Tibial nerve (tissue), 4 donors: Measurements from ENCODE around the gene ARF1.

Experiments
- EP300 ChIP-seq, 2 donors: sonication (generic); formaldehyde crosslinking; IDR thresholded peaks; one replicate each; pipeline ENCODE4 v1.6.1; 2017; ENCODE audit warnings: antibody characterized with exemption in 2 of 2, mild to moderate bottlenecking in 1 of 2
- POLR2A ChIP-seq, 2 donors: fragments of 450-650 bp; IDR thresholded peaks; one replicate each; pipeline ENCODE4 v1.6.1; 2017; ENCODE audit warnings: antibody characterized with exemption in 2 of 2, mild to moderate bottlenecking in 2 of 2, moderate library complexity in 2 of 2
- TF ChIP-seq, protein P1 (sequence below), 5 experiments: fragments of 200-600 bp in 3 of 5; fragments of 450-650 bp in 2 of 5; sonication (generic) in 3 of 5; IDR thresholded peaks; one replicate each; pipeline ENCODE4 v1.5.1; 2016 to 2019; ENCODE audit warnings: antibody characterized with exemption in 5 of 5, mild to moderate bottlenecking in 3 of 5, moderate library complexity in 2 of 5

GRCh38 chr1:228077565-228078330 lies 4.8 kb upstream of the ARF1 start:
- TF ChIP-seq POLR2A (IDR thresholded peaks at IDR 0.05) = no peak
- TF ChIP-seq, protein P1, sequence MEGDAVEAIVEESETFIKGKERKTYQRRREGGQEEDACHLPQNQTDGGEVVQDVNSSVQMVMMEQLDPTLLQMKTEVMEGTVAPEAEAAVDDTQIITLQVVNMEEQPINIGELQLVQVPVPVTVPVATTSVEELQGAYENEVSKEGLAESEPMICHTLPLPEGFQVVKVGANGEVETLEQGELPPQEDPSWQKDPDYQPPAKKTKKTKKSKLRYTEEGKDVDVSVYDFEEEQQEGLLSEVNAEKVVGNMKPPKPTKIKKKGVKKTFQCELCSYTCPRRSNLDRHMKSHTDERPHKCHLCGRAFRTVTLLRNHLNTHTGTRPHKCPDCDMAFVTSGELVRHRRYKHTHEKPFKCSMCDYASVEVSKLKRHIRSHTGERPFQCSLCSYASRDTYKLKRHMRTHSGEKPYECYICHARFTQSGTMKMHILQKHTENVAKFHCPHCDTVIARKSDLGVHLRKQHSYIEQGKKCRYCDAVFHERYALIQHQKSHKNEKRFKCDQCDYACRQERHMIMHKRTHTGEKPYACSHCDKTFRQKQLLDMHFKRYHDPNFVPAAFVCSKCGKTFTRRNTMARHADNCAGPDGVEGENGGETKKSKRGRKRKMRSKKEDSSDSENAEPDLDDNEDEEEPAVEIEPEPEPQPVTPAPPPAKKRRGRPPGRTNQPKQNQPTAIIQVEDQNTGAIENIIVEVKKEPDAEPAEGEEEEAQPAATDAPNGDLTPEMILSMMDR (IDR thresholded peaks at IDR 0.05) = no peak
- TF ChIP-seq EP300 (IDR thresholded peaks at IDR 0.05) = no peak
